Neural cell (in vitro differentiated cells): ENCODE data around the gene SIGLEC1. TPM values are rescaled to one million over a fixed set of nuclear protein-coding genes. Genes with fewer than 3 reads are reported as not detected.

Experiments used
- H2AFZ ChIP-seq: fragments of 200-600, 300-800 bp; sonication (generic), shearing (Covaris generic); 2 replicates; pipeline ENCODE4 v1.6.0; 2014; ENCODE audit warnings: low read depth, mild to moderate bottlenecking, antibody characterized with exemption, low read length, moderate library complexity
- H3F3A ChIP-seq: fragments of 200-600 bp; shearing (Covaris generic); 2 replicates; pipeline ENCODE4 v1.6.1; 2016; ENCODE audit warnings: mild to moderate bottlenecking, moderate library complexity, mixed read lengths, antibody characterized with exemption, low read length; ENCODE audit not compliant: insufficient read depth, poor library complexity, severe bottlenecking
- H3K27ac ChIP-seq: fragments of 200-600, 300-800 bp; sonication (generic), shearing (Covaris generic); 2 replicates; pipeline ENCODE4 v1.5.1; 2014; ENCODE audit warnings: mild to moderate bottlenecking, low read length, moderate library complexity
- H3K27me3 ChIP-seq: fragments of 300-800, 200-600 bp; sonication (generic), shearing (Covaris generic); 2 replicates; pipeline ENCODE4 v1.6.0; 2014; ENCODE audit warnings: mild to moderate bottlenecking, low read depth, low read length, moderate library complexity; ENCODE audit not compliant: insufficient read depth
- H3K36me3 ChIP-seq: fragments of 300-800, 200-600 bp; sonication (generic), shearing (Covaris generic); 2 replicates; pipeline ENCODE4 v1.5.1; 2014; ENCODE audit warnings: mild to moderate bottlenecking, antibody characterized with exemption, low read length, moderate library complexity; ENCODE audit not compliant: insufficient read depth
- H3K4me2 ChIP-seq: fragments of 300-800, 200-600 bp; sonication (generic), shearing (Covaris generic); 2 replicates; pipeline ENCODE4 v1.6.0; 2014; ENCODE audit warnings: mild to moderate bottlenecking, low read length
- H3K4me3 ChIP-seq: fragments of 300-800, 200-600 bp; sonication (generic), shearing (Covaris generic); 2 replicates; pipeline ENCODE4 v1.5.1; 2014; ENCODE audit warnings: mild to moderate bottlenecking, low read length, moderate library complexity
- H3K79me2 ChIP-seq: fragments of 200-600 bp; shearing (Covaris generic); replicated peaks from 2 replicates; pipeline ENCODE4 v1.6.0; 2014; ENCODE audit warnings: mild to moderate bottlenecking, low read length, moderate library complexity; ENCODE audit not compliant: insufficient read depth
- H3K9ac ChIP-seq: fragments of 300-800, 200-600 bp; sonication (generic), shearing (Covaris generic); 2 replicates; pipeline ENCODE4 v1.6.1; 2016; ENCODE audit warnings: mild to moderate bottlenecking, low read length, mixed read lengths
- H3K9me2 ChIP-seq: fragments of 200-600 bp; shearing (Covaris generic); 2 replicates; pipeline ENCODE4 v1.6.1; 2016; ENCODE audit warnings: mild to moderate bottlenecking, low read length, mixed read lengths; ENCODE audit not compliant: insufficient read depth
- H3K9me3 ChIP-seq: fragments of 200-600, 300-800 bp; sonication (generic), shearing (Covaris generic); 2 replicates; pipeline ENCODE4 v1.6.1; 2016; ENCODE audit warnings: mild to moderate bottlenecking, mixed run types, low read length, moderate library complexity, mixed read lengths
- H4K20me1 ChIP-seq: fragments of 200-600 bp; shearing (Covaris generic); 2 replicates; pipeline ENCODE4 v1.6.1; 2016; ENCODE audit warnings: mild to moderate bottlenecking, mixed run types; ENCODE audit not compliant: insufficient read depth
- EP300 ChIP-seq: fragments of 450-650 bp; conservative IDR thresholded peaks from 2 replicates; pipeline ENCODE4 v1.6.1; 2014; ENCODE audit warnings: antibody characterized with exemption, mild to moderate bottlenecking, moderate library complexity; ENCODE audit not compliant: poor library complexity, severe bottlenecking
- EZH2 ChIP-seq: fragments of 200-600, 300-800 bp; shearing (Covaris generic), sonication (generic); IDR thresholded peaks from 2 replicates; pipeline ENCODE4 v1.6.1; 2014; ENCODE audit warnings: antibody characterized with exemption, low read length, borderline replicate concordance, mild to moderate bottlenecking; ENCODE audit not compliant: insufficient read depth, poor library complexity, severe bottlenecking
- MXI1 ChIP-seq: fragments of 450-650 bp; conservative IDR thresholded peaks from 2 replicates; pipeline ENCODE4 v1.6.1; 2014; ENCODE audit warnings: antibody characterized with exemption, mild to moderate bottlenecking; ENCODE audit not compliant: poor library complexity, severe bottlenecking
- POLR2AphosphoS5 ChIP-seq: IDR thresholded peaks from 2 replicates; pipeline ENCODE4 v1.6.1; 2012
- RAD21 ChIP-seq: fragments of 450-650 bp; conservative IDR thresholded peaks from 2 replicates; pipeline ENCODE4 v1.6.1; 2014; ENCODE audit warnings: antibody characterized with exemption, mild to moderate bottlenecking, moderate library complexity
- SMC3 ChIP-seq: fragments of 450-650 bp; conservative IDR thresholded peaks from 2 replicates; pipeline ENCODE4 v1.6.1; 2014; ENCODE audit warnings: antibody characterized with exemption, mild to moderate bottlenecking, moderate library complexity; ENCODE audit not compliant: poor library complexity
- TAF1 ChIP-seq: IDR thresholded peaks from 2 replicates; pipeline ENCODE4 v1.6.1; 2012; ENCODE audit warnings: low read depth
- polyA plus RNA-seq: library from polyadenylated mRNA; depleted of rRNA; stranded (reverse); fragments of >200 nt; gene quantifications from 2 replicates; pipeline ENCODE4 v1.2.3, GENCODE V29; 2014
- TF ChIP-seq, protein P1 (sequence below): IDR thresholded peaks from 2 replicates; pipeline ENCODE4 v1.6.1; 2012; ENCODE audit warnings: borderline replicate concordance
- TF ChIP-seq, protein P2 (sequence below): fragments of 450-650 bp; IDR thresholded peaks from 2 replicates; pipeline ENCODE4 v1.5.1; 2014; ENCODE audit warnings: antibody characterized with exemption, mild to moderate bottlenecking, moderate library complexity; ENCODE audit not compliant: poor library complexity, severe bottlenecking

The SIGLEC1 gene
- polyA plus RNA-seq, 1 donor from 2014 or later, result 0.12 TPM

DNA sequence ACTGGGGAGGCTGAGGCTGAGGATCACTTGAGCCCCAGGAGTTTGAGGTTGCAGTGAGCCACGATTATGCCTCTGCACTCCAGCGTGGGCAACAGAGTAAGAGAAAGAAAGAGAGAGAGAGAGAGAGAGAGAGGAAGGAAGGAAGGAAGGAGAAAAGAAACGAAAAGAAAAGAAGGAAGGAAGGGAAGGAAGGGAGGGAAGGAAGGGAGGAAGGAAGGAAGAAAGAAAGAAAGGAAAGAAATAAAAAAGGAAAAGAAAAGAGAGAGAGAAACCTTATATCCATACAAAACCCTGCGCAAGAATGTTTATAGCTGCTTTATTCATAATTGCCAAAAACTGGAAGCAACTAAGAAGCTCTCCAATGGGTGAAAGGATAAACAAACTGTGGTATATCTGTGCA lies 12.0 kb upstream of the SIGLEC1 start:
- no peaks in the 10 kb centered on the region for H3K9me3 ChIP-seq
- no peak for TF ChIP-seq TAF1
- TF ChIP-seq, protein P1, sequence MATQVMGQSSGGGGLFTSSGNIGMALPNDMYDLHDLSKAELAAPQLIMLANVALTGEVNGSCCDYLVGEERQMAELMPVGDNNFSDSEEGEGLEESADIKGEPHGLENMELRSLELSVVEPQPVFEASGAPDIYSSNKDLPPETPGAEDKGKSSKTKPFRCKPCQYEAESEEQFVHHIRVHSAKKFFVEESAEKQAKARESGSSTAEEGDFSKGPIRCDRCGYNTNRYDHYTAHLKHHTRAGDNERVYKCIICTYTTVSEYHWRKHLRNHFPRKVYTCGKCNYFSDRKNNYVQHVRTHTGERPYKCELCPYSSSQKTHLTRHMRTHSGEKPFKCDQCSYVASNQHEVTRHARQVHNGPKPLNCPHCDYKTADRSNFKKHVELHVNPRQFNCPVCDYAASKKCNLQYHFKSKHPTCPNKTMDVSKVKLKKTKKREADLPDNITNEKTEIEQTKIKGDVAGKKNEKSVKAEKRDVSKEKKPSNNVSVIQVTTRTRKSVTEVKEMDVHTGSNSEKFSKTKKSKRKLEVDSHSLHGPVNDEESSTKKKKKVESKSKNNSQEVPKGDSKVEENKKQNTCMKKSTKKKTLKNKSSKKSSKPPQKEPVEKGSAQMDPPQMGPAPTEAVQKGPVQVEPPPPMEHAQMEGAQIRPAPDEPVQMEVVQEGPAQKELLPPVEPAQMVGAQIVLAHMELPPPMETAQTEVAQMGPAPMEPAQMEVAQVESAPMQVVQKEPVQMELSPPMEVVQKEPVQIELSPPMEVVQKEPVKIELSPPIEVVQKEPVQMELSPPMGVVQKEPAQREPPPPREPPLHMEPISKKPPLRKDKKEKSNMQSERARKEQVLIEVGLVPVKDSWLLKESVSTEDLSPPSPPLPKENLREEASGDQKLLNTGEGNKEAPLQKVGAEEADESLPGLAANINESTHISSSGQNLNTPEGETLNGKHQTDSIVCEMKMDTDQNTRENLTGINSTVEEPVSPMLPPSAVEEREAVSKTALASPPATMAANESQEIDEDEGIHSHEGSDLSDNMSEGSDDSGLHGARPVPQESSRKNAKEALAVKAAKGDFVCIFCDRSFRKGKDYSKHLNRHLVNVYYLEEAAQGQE, result no peak
- no peak for TF ChIP-seq MXI1
- TF ChIP-seq, protein P2, sequence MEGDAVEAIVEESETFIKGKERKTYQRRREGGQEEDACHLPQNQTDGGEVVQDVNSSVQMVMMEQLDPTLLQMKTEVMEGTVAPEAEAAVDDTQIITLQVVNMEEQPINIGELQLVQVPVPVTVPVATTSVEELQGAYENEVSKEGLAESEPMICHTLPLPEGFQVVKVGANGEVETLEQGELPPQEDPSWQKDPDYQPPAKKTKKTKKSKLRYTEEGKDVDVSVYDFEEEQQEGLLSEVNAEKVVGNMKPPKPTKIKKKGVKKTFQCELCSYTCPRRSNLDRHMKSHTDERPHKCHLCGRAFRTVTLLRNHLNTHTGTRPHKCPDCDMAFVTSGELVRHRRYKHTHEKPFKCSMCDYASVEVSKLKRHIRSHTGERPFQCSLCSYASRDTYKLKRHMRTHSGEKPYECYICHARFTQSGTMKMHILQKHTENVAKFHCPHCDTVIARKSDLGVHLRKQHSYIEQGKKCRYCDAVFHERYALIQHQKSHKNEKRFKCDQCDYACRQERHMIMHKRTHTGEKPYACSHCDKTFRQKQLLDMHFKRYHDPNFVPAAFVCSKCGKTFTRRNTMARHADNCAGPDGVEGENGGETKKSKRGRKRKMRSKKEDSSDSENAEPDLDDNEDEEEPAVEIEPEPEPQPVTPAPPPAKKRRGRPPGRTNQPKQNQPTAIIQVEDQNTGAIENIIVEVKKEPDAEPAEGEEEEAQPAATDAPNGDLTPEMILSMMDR, result no peak
- TF ChIP-seq EP300, result no peak
- no peak for TF ChIP-seq EZH2
- no peak for TF ChIP-seq POLR2AphosphoS5
- TF ChIP-seq RAD21, result no peak
- TF ChIP-seq SMC3, result no peak
- H3K36me3 ChIP-seq, result no peaks in the 10 kb centered on the region
- H2AFZ ChIP-seq, result no peak overlapping the region
- H3K9me2 ChIP-seq, result no peaks in the 10 kb centered on the region
- H4K20me1 ChIP-seq, result no peaks in the 10 kb centered on the region
- no peak overlapping the region for H3K4me3 ChIP-seq
- H3K9ac ChIP-seq, result no peak overlapping the region
- no peak overlapping the region for H3K27ac ChIP-seq
- H3K79me2 ChIP-seq, result no peaks in the 10 kb centered on the region
- no peaks in the 10 kb centered on the region for H3F3A ChIP-seq
- no peak overlapping the region for H3K4me2 ChIP-seq
- H3K27me3 ChIP-seq, result no peaks in the 10 kb centered on the region

DNA sequence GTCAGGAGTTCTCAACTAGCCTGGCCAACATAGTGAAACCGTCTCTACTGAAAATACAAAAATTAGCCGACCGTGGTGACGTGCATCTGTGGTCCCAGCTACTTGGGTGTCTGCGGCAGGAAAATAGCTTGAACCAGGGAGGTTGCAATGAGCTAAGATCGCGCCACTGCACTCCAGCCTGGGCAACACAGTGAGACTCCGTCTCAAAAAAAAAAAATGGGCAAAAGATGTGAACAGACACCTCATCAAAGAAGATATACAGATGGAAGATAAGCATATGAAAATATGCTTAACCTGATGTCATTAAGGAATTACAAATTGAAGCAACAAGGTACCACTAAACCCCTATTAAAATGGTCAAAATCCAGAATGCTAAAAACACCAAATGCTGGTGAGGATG lies 10.9 kb upstream of the SIGLEC1 start:
- Histone ChIP-seq H3K79me2 (no peaks in the 10 kb centered on the region), H3F3A (no peaks in the 10 kb centered on the region), H3K36me3 (no peaks in the 10 kb centered on the region), H3K9me3 (no peaks in the 10 kb centered on the region), H2AFZ (no peak overlapping the region), H3K9me2 (no peaks in the 10 kb centered on the region), H3K9ac (no peak overlapping the region), H3K4me3 (no peak overlapping the region), H3K27me3 (no peaks in the 10 kb centered on the region), H3K27ac (no peak overlapping the region), H3K4me2 (no peak overlapping the region), H4K20me1 (no peaks in the 10 kb centered on the region)
- no peak for TF ChIP-seq SMC3
- TF ChIP-seq, protein P2, result no peak
- no peak for TF ChIP-seq POLR2AphosphoS5
- no peak for TF ChIP-seq EZH2
- TF ChIP-seq RAD21, result no peak
- TF ChIP-seq EP300, result no peak
- TF ChIP-seq MXI1, result no peak
- no peak for TF ChIP-seq TAF1
- TF ChIP-seq, protein P1, result no peak
